Activated naive CD4-positive, alpha-beta T cell treated with anti-CD3 and anti-CD28 coated beads, Interleukin-2, amount 50 U/mL, for 24 hours (primary cell): ENCODE measurements around the gene RLN3.

ENCODE experiments used
- H3K27ac Mint-ChIP-seq: one replicate; pipeline ENCODE4 v1.8.0; 2021; ENCODE audit warnings: mild to moderate bottlenecking, mixed read lengths
- H3K27me3 Mint-ChIP-seq: one replicate; pipeline ENCODE4 v1.8.0; 2021; ENCODE audit warnings: mixed read lengths
- H3K36me3 Mint-ChIP-seq: one replicate; pipeline ENCODE4 v1.8.0; 2021; ENCODE audit warnings: mixed read lengths
- H3K4me1 Mint-ChIP-seq: one replicate; pipeline ENCODE4 v1.8.0; 2021; ENCODE audit warnings: mixed read lengths
- H3K4me3 Mint-ChIP-seq: one replicate; pipeline ENCODE4 v1.8.0; 2021; ENCODE audit warnings: mild to moderate bottlenecking, mixed read lengths
- H3K9me3 Mint-ChIP-seq: one replicate; pipeline ENCODE4 v1.8.0; 2021; ENCODE audit warnings: mixed read lengths

The RLN3 gene

GRCh38 chr19:13987101-13987890 is 40.7 kb upstream of the RLN3 start:
- Mint-ChIP-seq H3K27me3 (no peaks in the 10 kb centered on the region), H3K27ac (peak overlapping the region; percentile 97), H3K4me1 (peaks cover 68% of the 10 kb centered on the region), H3K9me3 (no peaks in the 10 kb centered on the region), H3K4me3 (peak overlapping the region; percentile 73), H3K36me3 (peaks cover 10% of the 10 kb centered on the region)

- no peaks in the 10 kb centered on the region for H3K27me3 Mint-ChIP-seq
- H3K9me3 Mint-ChIP-seq, result no peaks in the 10 kb centered on the region
- peak overlapping the region; percentile 74 for H3K27ac Mint-ChIP-seq
- H3K36me3 Mint-ChIP-seq, result peaks cover 10% of the 10 kb centered on the region
- H3K4me3 Mint-ChIP-seq, result no peak overlapping the region
- peaks cover 59% of the 10 kb centered on the region for H3K4me1 Mint-ChIP-seq
Observed at GRCh38 chr19:13989487-13989886, 38.5 kb upstream of the RLN3 start.

GRCh38 chr19:13990085-13990484 is 37.9 kb upstream of the RLN3 start:
- Mint-ChIP-seq H3K4me1 (peaks cover 53% of the 10 kb centered on the region), H3K27me3 (no peaks in the 10 kb centered on the region), H3K27ac (peak overlapping the region; percentile 74), H3K36me3 (peaks cover 10% of the 10 kb centered on the region), H3K4me3 (no peak overlapping the region), H3K9me3 (no peaks in the 10 kb centered on the region)

- peaks cover 10% of the 10 kb centered on the region for H3K36me3 Mint-ChIP-seq
- H3K4me1 Mint-ChIP-seq, result peaks cover 38% of the 10 kb centered on the region
- no peaks in the 10 kb centered on the region for H3K9me3 Mint-ChIP-seq
- no peak overlapping the region for H3K4me3 Mint-ChIP-seq
- no peak overlapping the region for H3K27ac Mint-ChIP-seq
- no peaks in the 10 kb centered on the region for H3K27me3 Mint-ChIP-seq
Observed at GRCh38 chr19:13992025-13992424, 35.9 kb upstream of the RLN3 start.

- H3K36me3 Mint-ChIP-seq, result peaks cover 11% of the 10 kb centered on the region
- H3K4me1 Mint-ChIP-seq, result peaks cover 26% of the 10 kb centered on the region
- H3K4me3 Mint-ChIP-seq, result no peak overlapping the region
- H3K27me3 Mint-ChIP-seq, result no peaks in the 10 kb centered on the region
- H3K9me3 Mint-ChIP-seq, result no peaks in the 10 kb centered on the region
- H3K27ac Mint-ChIP-seq, result no peak overlapping the region
Observed at GRCh38 chr19:13993590-13994300, 34.2 kb upstream of the RLN3 start.

- Mint-ChIP-seq H3K27ac (no peak overlapping the region), H3K4me1 (peaks cover 16% of the 10 kb centered on the region), H3K36me3 (peaks cover 7% of the 10 kb centered on the region), H3K27me3 (no peaks in the 10 kb centered on the region), H3K9me3 (no peaks in the 10 kb centered on the region), H3K4me3 (no peak overlapping the region)
Observed at GRCh38 chr19:13995017-13995728, 32.8 kb upstream of the RLN3 start.

GRCh38 chr19:13995878-13996765 is 31.8 kb upstream of the RLN3 start:
- Mint-ChIP-seq H3K4me1 (peaks cover 19% of the 10 kb centered on the region), H3K36me3 (peaks cover 7% of the 10 kb centered on the region), H3K27me3 (no peaks in the 10 kb centered on the region), H3K27ac (no peak overlapping the region), H3K4me3 (no peak overlapping the region), H3K9me3 (no peaks in the 10 kb centered on the region)

- Mint-ChIP-seq H3K27ac (no peak overlapping the region), H3K9me3 (no peaks in the 10 kb centered on the region), H3K27me3 (no peaks in the 10 kb centered on the region), H3K4me1 (peaks cover 27% of the 10 kb centered on the region), H3K4me3 (no peak overlapping the region), H3K36me3 (peaks cover 5% of the 10 kb centered on the region)
Observed at GRCh38 chr19:13996928-13997630, 30.9 kb upstream of the RLN3 start.

- Mint-ChIP-seq H3K4me1 (peaks cover 32% of the 10 kb centered on the region), H3K27ac (peak overlapping the region; percentile 51), H3K9me3 (no peaks in the 10 kb centered on the region)
Observed at GRCh38 chr19:13997631-13997962, 30.4 kb upstream of the RLN3 start.

GRCh38 chr19:13998426-13998825 is 29.5 kb upstream of the RLN3 start:
- Mint-ChIP-seq H3K4me3 (no peak overlapping the region), H3K9me3 (no peaks in the 10 kb centered on the region), H3K27me3 (no peaks in the 10 kb centered on the region), H3K4me1 (peaks cover 40% of the 10 kb centered on the region), H3K36me3 (peaks cover 4% of the 10 kb centered on the region), H3K27ac (peak overlapping the region; percentile 23)

More at GRCh38 chr19:13997631-13997962, 30.4 kb upstream of the RLN3 start:
- Mint-ChIP-seq H3K27me3 (no peaks in the 10 kb centered on the region), H3K36me3 (peaks cover 4% of the 10 kb centered on the region), H3K4me3 (no peak overlapping the region)

- peaks cover 43% of the 10 kb centered on the region for H3K4me1 Mint-ChIP-seq
- peak overlapping the region; percentile 55 for H3K27ac Mint-ChIP-seq
- no peaks in the 10 kb centered on the region for H3K27me3 Mint-ChIP-seq
- H3K4me3 Mint-ChIP-seq, result no peak overlapping the region
- no peaks in the 10 kb centered on the region for H3K9me3 Mint-ChIP-seq
- peaks cover 4% of the 10 kb centered on the region for H3K36me3 Mint-ChIP-seq
Observed at GRCh38 chr19:13999085-13999484, 28.9 kb upstream of the RLN3 start.

GRCh38 chr19:14000691-14001375 is 27.1 kb upstream of the RLN3 start:
- Mint-ChIP-seq H3K4me3 (peak overlapping the region; percentile 62), H3K27ac (peak overlapping the region; percentile 96), H3K36me3 (peaks cover 4% of the 10 kb centered on the region), H3K9me3 (no peaks in the 10 kb centered on the region), H3K27me3 (no peaks in the 10 kb centered on the region), H3K4me1 (peaks cover 55% of the 10 kb centered on the region)

GRCh38 chr19:14002571-14003250 is 25.2 kb upstream of the RLN3 start:
- Mint-ChIP-seq H3K36me3 (peaks cover 4% of the 10 kb centered on the region), H3K9me3 (no peaks in the 10 kb centered on the region), H3K27me3 (no peaks in the 10 kb centered on the region), H3K27ac (peak overlapping the region; percentile 95), H3K4me3 (peak overlapping the region; percentile 71), H3K4me1 (peaks cover 56% of the 10 kb centered on the region)
